ENCODE results near the gene NUTM2A. TPM values are rescaled to one million over a fixed set of nuclear protein-coding genes. Genes with fewer than 3 reads are reported as not detected.

Gene NUTM2A
- total RNA-seq = 0.14 and 0.53 TPM in 2 replicates

GRCh38 chr10:87225148-87225547 lies at the start of gene NUTM2A:
NUTM2A (plus strand) TSS chr10:87225448; CDS start chr10:87225831, 383 bp downstream.

Other genes with a start within 250 kb of the NUTM2A start
- gene FAM25A, start 205.2 kb upstream of the NUTM2A start, total RNA-seq = not detected in 2 replicates
- 193 and 209 TPM in 2 replicates for gene GLUD1, start 130.6 kb upstream of the NUTM2A start, total RNA-seq
- gene SHLD2, start 130.2 kb upstream of the NUTM2A start, total RNA-seq = 41.7 and 41.8 TPM in 2 replicates
- gene NUTM2D, start 132.3 kb downstream of the NUTM2A start, total RNA-seq = 0.53 and 1.3 TPM in 2 replicates

All from thoracic aorta endothelial cell (primary cell).